Nephron progenitor cell (in vitro differentiated cells): ENCODE results near the gene AHCY.
"Not testable (repeated sequence)": the region's sequence is repeated elsewhere in the genome, so short reads cannot be mapped to it uniquely, and the experiment has no call there.

Source experiments
- DNase-seq: peaks from one replicate; pipeline ENCODE4 v3.0.0; 2021
- H3K27ac Mint-ChIP-seq: 2 replicates; pipeline ENCODE4 v1.8.0; 2021; ENCODE audit warnings: mild to moderate bottlenecking, moderate library complexity, mixed read lengths
- H3K27me3 Mint-ChIP-seq: 2 replicates; pipeline ENCODE4 v1.8.0; 2021; ENCODE audit warnings: mild to moderate bottlenecking, low read depth, mixed read lengths; ENCODE audit not compliant: poor library complexity
- H3K36me3 Mint-ChIP-seq: 2 replicates; pipeline ENCODE4 v1.8.0; 2021; ENCODE audit warnings: low read depth, mixed read lengths
- H3K4me1 Mint-ChIP-seq: 2 replicates; pipeline ENCODE4 v1.8.0; 2021; ENCODE audit warnings: mixed read lengths
- H3K4me3 Mint-ChIP-seq: 2 replicates; pipeline ENCODE4 v1.8.0; 2021; ENCODE audit warnings: mild to moderate bottlenecking, moderate library complexity, mixed read lengths
- H3K9me3 Mint-ChIP-seq: 2 replicates; pipeline ENCODE4 v1.8.0; 2021; ENCODE audit warnings: mild to moderate bottlenecking, moderate library complexity, mixed read lengths
- TF ChIP-seq, protein P1 (sequence below): fragments of 200-600 bp; sonication (generic); IDR thresholded peaks from 2 replicates; pipeline ENCODE4 v1.5.0; 2021; ENCODE audit warnings: antibody characterized with exemption

Gene AHCY

DNA sequence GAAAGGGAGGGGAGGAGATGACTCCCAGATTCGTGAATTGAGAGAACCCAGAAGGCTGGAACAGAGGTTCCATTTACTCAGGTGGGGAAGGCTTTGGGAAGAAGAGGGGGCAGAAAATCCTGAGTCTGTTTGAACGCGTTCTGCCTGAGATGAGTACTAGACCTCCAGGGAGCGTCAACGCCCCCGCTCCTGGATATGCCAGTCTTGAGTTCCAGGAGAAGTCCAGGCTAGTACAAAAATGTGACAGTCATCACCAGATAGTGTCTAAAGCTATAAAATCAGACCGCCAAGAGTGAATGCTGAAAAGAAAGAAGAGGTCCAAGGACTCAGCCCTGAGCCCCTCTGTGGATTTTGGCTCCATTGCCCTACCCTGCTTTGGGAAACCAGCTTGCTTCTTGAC is 8.6 kb downstream of the AHCY start:
- DNase-seq = no peak
- Mint-ChIP-seq H3K27ac (peak overlapping the region; percentile 96), H3K4me1 (peaks cover 7% of the 10 kb centered on the region), H3K4me3 (no peak overlapping the region), H3K27me3 (no peaks in the 10 kb centered on the region), H3K36me3 (peaks cover 54% of the 10 kb centered on the region), H3K9me3 (no peaks in the 10 kb centered on the region)
- TF ChIP-seq, protein P1, sequence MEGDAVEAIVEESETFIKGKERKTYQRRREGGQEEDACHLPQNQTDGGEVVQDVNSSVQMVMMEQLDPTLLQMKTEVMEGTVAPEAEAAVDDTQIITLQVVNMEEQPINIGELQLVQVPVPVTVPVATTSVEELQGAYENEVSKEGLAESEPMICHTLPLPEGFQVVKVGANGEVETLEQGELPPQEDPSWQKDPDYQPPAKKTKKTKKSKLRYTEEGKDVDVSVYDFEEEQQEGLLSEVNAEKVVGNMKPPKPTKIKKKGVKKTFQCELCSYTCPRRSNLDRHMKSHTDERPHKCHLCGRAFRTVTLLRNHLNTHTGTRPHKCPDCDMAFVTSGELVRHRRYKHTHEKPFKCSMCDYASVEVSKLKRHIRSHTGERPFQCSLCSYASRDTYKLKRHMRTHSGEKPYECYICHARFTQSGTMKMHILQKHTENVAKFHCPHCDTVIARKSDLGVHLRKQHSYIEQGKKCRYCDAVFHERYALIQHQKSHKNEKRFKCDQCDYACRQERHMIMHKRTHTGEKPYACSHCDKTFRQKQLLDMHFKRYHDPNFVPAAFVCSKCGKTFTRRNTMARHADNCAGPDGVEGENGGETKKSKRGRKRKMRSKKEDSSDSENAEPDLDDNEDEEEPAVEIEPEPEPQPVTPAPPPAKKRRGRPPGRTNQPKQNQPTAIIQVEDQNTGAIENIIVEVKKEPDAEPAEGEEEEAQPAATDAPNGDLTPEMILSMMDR = no peak

DNA sequence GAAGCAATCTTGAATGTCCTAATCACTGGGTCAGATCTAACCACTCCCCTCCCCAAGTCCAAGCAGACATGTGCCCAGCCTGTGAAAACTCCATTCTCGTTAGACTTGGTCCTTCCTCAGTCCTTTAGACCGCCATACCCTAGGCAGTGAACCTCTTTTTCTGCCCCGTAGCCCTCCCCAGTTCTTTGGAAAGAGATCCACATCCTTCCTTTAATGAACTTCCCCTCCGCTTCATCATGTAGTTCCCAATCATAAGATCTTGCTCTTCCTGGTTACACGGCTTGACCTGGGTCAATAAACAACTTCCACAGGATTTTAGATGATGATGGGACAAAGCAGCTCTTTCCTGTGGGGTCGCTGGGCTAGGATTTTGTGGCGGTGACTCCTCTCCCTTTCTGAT is 9.6 kb downstream of the AHCY start:
- Mint-ChIP-seq H3K27ac (peak overlapping the region; percentile 49), H3K27me3 (no peaks in the 10 kb centered on the region), H3K9me3 (no peaks in the 10 kb centered on the region), H3K4me1 (peaks cover 7% of the 10 kb centered on the region), H3K4me3 (no peak overlapping the region), H3K36me3 (peaks cover 59% of the 10 kb centered on the region)
- no peak for DNase-seq
- TF ChIP-seq, protein P1 = no peak

DNA sequence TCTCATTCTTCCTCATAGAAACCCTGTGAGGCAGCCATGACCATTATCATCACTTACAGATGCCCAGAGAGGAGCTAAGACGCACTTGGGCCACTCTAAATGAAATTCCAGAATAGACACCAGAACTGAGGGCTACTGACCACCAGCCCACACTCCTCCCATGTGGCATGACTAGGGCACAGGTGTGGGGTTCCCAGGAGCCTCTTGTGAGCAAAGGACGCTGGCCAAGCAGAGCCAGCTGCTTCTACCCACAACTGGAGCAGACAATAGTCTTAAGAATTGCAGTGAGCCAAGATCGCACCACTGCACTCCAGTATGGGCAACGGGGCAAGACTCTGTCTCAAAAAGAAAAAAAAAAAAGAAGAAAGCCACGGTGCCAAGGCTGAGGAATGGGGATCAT is 10.0 kb downstream of the AHCY start:
- Mint-ChIP-seq H3K4me3 (no peak overlapping the region), H3K9me3 (no peaks in the 10 kb centered on the region), H3K27me3 (no peaks in the 10 kb centered on the region), H3K27ac (no peak overlapping the region), H3K4me1 (peaks cover 7% of the 10 kb centered on the region), H3K36me3 (peaks cover 63% of the 10 kb centered on the region)
- TF ChIP-seq, protein P1 = no peak
- no peak for DNase-seq

DNA sequence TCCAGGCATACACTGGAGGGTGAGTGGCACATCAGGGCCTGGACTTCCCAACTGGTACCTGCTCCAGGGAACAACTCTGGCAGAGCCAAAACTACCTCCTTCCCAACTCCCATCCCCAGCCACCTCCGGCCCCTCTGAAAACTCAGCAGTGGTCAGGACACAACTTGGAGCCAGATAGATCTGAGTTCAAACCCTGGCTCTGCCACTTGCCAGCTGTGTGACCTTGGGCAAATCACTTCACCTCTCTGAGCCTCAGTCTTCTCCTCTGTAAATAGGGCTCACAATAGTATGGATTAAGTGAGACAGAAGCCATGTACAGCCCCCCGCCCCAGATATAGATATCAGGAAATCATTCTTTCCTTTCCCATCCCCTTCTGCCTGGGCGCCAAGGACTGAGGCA is 10.7 kb downstream of the AHCY start:
- peaks cover 66% of the 10 kb centered on the region for H3K36me3 Mint-ChIP-seq
- H3K9me3 Mint-ChIP-seq = no peaks in the 10 kb centered on the region
- H3K27me3 Mint-ChIP-seq = no peaks in the 10 kb centered on the region
- H3K4me3 Mint-ChIP-seq = no peak overlapping the region
- peaks cover 7% of the 10 kb centered on the region for H3K4me1 Mint-ChIP-seq
- no peak for DNase-seq
- TF ChIP-seq, protein P1 = no peak
- H3K27ac Mint-ChIP-seq = no peak overlapping the region

DNA sequence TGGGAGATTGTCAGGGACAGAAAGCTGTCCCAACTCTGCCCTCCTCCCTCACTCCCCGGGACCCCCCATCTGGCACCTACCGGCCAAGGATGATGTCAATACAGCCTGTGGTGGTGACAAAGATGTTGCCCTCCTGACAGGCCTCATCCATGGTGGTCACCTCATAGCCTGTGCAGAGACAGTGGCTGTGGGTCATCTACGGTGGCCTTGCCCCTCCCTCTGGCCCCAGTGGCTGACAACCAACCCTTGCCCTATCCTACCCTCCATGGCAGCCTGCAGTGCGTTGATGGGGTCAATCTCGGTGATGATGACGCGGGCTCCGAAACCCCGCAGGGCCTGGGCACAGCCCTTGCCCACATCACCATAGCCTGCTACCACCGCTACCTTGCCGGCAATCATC is 12.7 kb downstream of the AHCY start:
- Mint-ChIP-seq H3K36me3 (peaks cover 67% of the 10 kb centered on the region), H3K9me3 (no peaks in the 10 kb centered on the region)

DNA sequence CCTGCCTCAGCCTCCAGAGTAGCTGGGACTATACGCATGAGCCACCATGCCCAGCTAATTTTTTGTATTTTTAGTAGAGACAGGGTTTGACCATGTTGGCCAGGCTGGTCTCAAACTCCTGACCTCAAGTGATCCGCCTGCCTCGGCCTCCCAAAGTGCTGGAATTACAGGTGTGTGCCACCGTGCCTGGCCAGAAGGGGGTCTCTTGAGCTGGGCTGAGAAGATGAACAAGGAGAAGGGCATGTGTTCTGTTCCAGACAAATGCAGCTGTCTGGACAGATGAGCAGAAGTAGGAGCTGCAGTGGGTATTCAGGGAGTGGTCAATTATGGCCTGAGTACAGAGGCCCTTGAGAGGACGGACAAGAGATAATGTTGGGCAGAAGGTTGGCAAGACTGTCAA is 15.7 kb downstream of the AHCY start:
- H3K36me3 Mint-ChIP-seq = peaks cover 73% of the 10 kb centered on the region
- not testable (repeated sequence) for DNase-seq, H3K27me3 Mint-ChIP-seq, H3K9me3 Mint-ChIP-seq, H3K27ac Mint-ChIP-seq, H3K4me1 Mint-ChIP-seq, H3K4me3 Mint-ChIP-seq

More for the DNA sequence above, 12.7 kb downstream of the AHCY start:
- no peak overlapping the region for H3K4me3 Mint-ChIP-seq
- TF ChIP-seq, protein P1 = no peak
- H3K4me1 Mint-ChIP-seq = no peaks in the 10 kb centered on the region
- DNase-seq = no peak
- H3K27ac Mint-ChIP-seq = no peak overlapping the region
- H3K27me3 Mint-ChIP-seq = no peaks in the 10 kb centered on the region
